Esophagus muscularis mucosa (tissue), 4 donors: ENCODE data around the gene SMYD4. TPM values are rescaled to one million over a fixed set of nuclear protein-coding genes. Genes with fewer than 3 reads are reported as not detected.

Experiments
- DNase-seq: peaks from one replicate; pipeline ENCODE4 v3.0.0-alpha.2; 2017; ENCODE audit errors: extremely low spot score
- H3K27ac ChIP-seq, 4 donors: fragments of 200-600 bp; sonication (generic); replicated peaks in 1 of 4; 1 replicate in 3 of 4; 2 replicates in 1 of 4; pipeline ENCODE4 v1.5.1; 2016 to 2019; ENCODE audit warnings: mild to moderate bottlenecking in 1 of 4
- H3K27me3 ChIP-seq, 4 donors: fragments of 200-600 bp; sonication (generic); one replicate each; pipeline versions ENCODE4 v1.5.1 to v1.6.0; 2016 to 2019
- H3K36me3 ChIP-seq, 4 donors: fragments of 200-600 bp; sonication (generic); one replicate each; pipeline ENCODE4 v1.5.1; 2016 to 2019
- H3K4me1 ChIP-seq, 4 donors: fragments of 200-600 bp; sonication (generic); one replicate each; pipeline ENCODE4 v1.5.1; 2016 to 2019
- H3K4me3 ChIP-seq, 4 donors: fragments of 200-600 bp; sonication (generic); 1 replicate in 2 of 4; 2 replicates in 2 of 4; pipeline ENCODE4 v1.5.1; 2016 to 2019; ENCODE audit warnings: mild to moderate bottlenecking in 4 of 4, moderate library complexity in 1 of 4
- H3K9me3 ChIP-seq, 4 donors: fragments of 200-600 bp; sonication (generic); 1 replicate in 3 of 4; 2 replicates in 1 of 4; pipeline ENCODE4 v1.5.1; 2016 to 2019
- EP300 ChIP-seq: sonication (generic); formaldehyde crosslinking; IDR thresholded peaks from one replicate; pipeline ENCODE4 v1.6.1; 2017; ENCODE audit warnings: antibody characterized with exemption
- POLR2A ChIP-seq: fragments of 450-650 bp; IDR thresholded peaks from one replicate; pipeline ENCODE4 v1.6.1; 2017; ENCODE audit warnings: antibody characterized with exemption, moderate library complexity, mild to moderate bottlenecking, low read depth
- POLR2AphosphoS5 ChIP-seq, 2 donors: sonication (generic); formaldehyde crosslinking; IDR thresholded peaks; one replicate each; pipeline ENCODE4 v1.6.1; 2017; ENCODE audit warnings: antibody characterized with exemption in 2 of 2
- WGBS: methylation state at CpG from one replicate; pipeline ENCODE4 v1.1.5; 2018; 5-methylcytosine and 5-hydroxymethylcytosine counted together
- intact Hi-C: fragments of 100-400 bp; cut with DNase I; formaldehyde crosslinking; loops from one replicate; pipeline ENCODE4 v1.15.1; 2023
- total RNA-seq, 4 donors: library from RNA; depleted of rRNA; stranded (reverse); fragments of >200 nt; gene quantifications; one replicate each; pipeline versions ENCODE4 v1.1.0 to v1.2.1, GENCODE V29; 2016
- TF ChIP-seq, protein P1 (sequence below), 3 experiments: fragments of 200-600 bp in 2 of 3; fragments of 450-650 bp in 1 of 3; sonication (generic) in 2 of 3; IDR thresholded peaks; one replicate each; pipeline ENCODE4 v1.5.1; 2017 to 2019; ENCODE audit warnings: antibody characterized with exemption in 3 of 3, mild to moderate bottlenecking in 2 of 3, moderate library complexity in 1 of 3

The SMYD4 gene
- total RNA-seq, 4 donors from 2014 or later, result 10.3 to 14.8 (median 11.9) TPM

DNA sequence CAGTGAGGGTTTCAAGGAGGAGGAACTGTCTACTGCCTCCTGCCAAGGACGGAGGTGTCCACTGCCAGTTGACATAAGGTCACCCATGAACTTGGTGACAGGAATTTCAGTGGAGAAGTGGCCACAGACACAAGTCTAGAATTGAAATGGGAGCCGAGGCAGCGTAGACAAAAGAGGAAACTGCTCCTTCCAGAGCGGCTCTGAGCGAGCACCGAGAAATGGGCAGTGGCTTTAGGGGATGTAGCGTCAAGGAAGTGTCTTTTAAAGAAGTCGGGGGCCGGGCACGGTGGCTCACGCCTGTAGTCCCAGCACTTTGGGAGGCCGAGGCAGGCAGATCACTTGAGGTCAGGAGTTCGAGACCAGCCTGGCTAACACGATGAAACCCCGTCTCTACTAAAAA is 70.9 kb downstream of the SMYD4 start:
- 79% methylated on average over 15 of the region's 15 CpGs for WGBS
- H3K9me3 ChIP-seq, result no peaks in the 10 kb centered on the region
- H3K27ac ChIP-seq, result no peak overlapping the region
- TF ChIP-seq POLR2AphosphoS5 (IDR thresholded peaks at IDR 0.05) (no peak), POLR2A (no peak), EP300 (no peak)
- TF ChIP-seq, protein P1, sequence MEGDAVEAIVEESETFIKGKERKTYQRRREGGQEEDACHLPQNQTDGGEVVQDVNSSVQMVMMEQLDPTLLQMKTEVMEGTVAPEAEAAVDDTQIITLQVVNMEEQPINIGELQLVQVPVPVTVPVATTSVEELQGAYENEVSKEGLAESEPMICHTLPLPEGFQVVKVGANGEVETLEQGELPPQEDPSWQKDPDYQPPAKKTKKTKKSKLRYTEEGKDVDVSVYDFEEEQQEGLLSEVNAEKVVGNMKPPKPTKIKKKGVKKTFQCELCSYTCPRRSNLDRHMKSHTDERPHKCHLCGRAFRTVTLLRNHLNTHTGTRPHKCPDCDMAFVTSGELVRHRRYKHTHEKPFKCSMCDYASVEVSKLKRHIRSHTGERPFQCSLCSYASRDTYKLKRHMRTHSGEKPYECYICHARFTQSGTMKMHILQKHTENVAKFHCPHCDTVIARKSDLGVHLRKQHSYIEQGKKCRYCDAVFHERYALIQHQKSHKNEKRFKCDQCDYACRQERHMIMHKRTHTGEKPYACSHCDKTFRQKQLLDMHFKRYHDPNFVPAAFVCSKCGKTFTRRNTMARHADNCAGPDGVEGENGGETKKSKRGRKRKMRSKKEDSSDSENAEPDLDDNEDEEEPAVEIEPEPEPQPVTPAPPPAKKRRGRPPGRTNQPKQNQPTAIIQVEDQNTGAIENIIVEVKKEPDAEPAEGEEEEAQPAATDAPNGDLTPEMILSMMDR (IDR thresholded peaks at IDR 0.05), result no peak
- intact Hi-C loops, result no loop called here
- DNase-seq, result no peak
- H3K4me1 ChIP-seq, result peaks cover 5 to 13% (median 10%) of the 10 kb centered on the region in 4 donors
- H3K4me3 ChIP-seq, result no peak overlapping the region
- no peaks in the 10 kb centered on the region for H3K36me3 ChIP-seq
- peaks cover 0 to 11% (median 0%) of the 10 kb centered on the region in 4 donors for H3K27me3 ChIP-seq

DNA sequence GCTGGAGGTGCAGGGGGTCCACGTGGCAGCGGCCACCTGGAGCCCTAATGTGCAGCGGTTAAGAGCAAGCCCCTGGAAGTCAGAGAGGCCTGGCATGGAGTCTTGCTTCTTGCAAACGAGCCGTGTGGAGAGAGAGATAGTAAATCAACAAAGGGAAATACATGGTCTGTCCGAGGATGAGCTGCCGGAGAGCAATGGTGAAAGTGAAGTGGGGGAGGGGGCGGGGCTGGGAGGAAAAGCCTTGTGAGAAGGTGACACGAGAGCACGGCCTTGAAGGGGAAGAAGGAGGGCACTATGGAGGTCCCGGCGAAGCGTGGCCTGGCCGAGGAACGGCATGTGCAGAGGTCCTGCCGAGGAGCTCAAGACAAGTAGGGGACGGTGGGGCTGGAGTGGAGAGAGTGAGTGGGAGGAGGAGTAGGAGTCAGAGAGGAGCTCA is 73.9 kb downstream of the SMYD4 start:
- H3K27ac ChIP-seq, result no peak overlapping the region
- peaks cover 0 to 11% (median 0%) of the 10 kb centered on the region in 4 donors for H3K27me3 ChIP-seq
- WGBS, result 66% methylated on average over 17 of the region's 17 CpGs
- intact Hi-C loops, result no loop called here
- TF ChIP-seq, protein P1 (IDR thresholded peaks at IDR 0.05), result no peak
- TF ChIP-seq EP300 (no peak), POLR2AphosphoS5 (IDR thresholded peaks at IDR 0.05) (no peak), POLR2A (no peak)
- no peak for DNase-seq
- H3K36me3 ChIP-seq, result no peaks in the 10 kb centered on the region
- no peak overlapping the region for H3K4me3 ChIP-seq
- peaks cover 0 to 5% (median 2%) of the 10 kb centered on the region in 4 donors for H3K4me1 ChIP-seq
- no peaks in the 10 kb centered on the region for H3K9me3 ChIP-seq

DNA sequence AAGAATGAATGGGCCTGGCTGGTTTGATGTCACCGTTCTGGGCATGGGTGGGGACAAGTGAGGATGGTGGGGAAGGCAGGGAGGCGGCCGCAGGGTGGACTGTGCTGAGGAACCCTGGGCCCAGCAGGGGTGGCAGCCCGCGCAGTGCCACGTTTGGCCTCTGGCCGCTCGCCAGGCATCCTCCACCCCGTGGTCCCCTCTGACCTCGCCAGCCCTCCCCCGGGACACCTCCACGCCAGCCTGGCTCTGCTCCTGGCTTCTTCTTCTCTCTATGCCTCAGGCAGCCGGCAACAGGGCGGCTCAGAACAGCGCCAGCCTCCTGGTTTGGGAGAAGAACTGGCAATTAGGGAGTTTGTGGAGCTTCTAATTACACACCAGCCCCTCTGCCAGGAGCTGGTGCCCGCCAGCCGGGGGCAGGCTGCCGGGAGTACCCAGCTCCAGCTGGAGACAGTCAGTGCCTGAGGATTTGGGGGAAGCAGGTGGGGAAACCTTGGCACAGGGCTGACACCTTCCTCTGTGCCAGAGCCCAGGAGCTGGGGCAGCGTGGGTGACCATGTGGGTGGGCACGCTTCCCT is 74.4 kb downstream of the SMYD4 start:
- no peak for DNase-seq
- TF ChIP-seq POLR2A (no peak), POLR2AphosphoS5 (IDR thresholded peaks at IDR 0.05) (no peak)
- 82% methylated on average over 16 of the region's 20 CpGs for WGBS
- no peak overlapping the region for H3K4me3 ChIP-seq
- H3K27me3 ChIP-seq, result peaks cover 0 to 11% (median 0%) of the 10 kb centered on the region in 4 donors
- no peaks in the 10 kb centered on the region for H3K36me3 ChIP-seq
- peaks cover 0 to 6% (median 2%) of the 10 kb centered on the region in 4 donors for H3K4me1 ChIP-seq
- H3K9me3 ChIP-seq, result no peaks in the 10 kb centered on the region
- intact Hi-C loops, result no loop called here
- no peak overlapping the region for H3K27ac ChIP-seq

DNA sequence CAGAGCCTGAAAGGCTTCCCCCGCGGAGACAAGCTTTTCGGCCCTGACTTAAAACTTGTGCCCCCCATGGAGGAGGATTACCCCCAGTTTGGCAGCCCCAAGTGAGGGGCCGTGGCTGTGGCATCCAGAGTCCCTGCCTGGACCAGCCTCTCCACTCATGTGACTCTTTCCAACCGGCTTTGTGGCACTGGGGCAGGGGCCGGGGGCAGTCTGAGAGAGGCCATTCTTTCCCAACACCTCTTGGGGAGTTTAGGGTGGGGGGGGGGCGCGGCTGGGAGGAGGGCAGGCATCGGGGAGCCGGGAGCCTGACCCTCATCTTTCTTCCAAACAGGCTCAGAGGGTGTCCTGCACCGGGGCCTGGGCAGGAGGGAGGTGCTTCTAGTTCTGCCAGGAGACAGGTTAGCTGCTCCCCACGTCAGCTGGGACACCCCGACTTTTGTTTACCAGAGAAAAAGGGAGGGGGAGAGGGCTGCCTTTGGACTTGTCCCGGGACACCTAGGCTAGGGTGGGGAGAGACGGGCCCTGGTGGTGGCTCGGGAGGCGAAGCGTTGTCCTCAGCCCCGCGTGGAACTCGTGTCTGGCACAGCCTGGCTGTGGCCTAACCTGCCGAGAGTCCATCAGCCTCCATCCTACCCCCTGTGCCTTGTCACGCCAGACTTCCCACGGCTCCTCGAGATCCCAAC is 75.1 kb downstream of the SMYD4 start:
- Histone ChIP-seq H3K4me1 (peaks cover 0 to 6% (median 2%) of the 10 kb centered on the region in 4 donors), H3K27me3 (peaks cover 0 to 11% (median 0%) of the 10 kb centered on the region in 4 donors), H3K9me3 (no peaks in the 10 kb centered on the region), H3K4me3 (no peak overlapping the region), H3K27ac (no peak overlapping the region), H3K36me3 (no peaks in the 10 kb centered on the region)
- intact Hi-C loops, result no loop called here
- WGBS, result 79% methylated on average over 16 of the region's 25 CpGs
- no peak for DNase-seq
- TF ChIP-seq, protein P1 (IDR thresholded peaks at IDR 0.05), result no peak
- TF ChIP-seq POLR2A, result no peak
- TF ChIP-seq EP300, result no peak
- no peak for TF ChIP-seq POLR2AphosphoS5 (IDR thresholded peaks at IDR 0.05)

DNA sequence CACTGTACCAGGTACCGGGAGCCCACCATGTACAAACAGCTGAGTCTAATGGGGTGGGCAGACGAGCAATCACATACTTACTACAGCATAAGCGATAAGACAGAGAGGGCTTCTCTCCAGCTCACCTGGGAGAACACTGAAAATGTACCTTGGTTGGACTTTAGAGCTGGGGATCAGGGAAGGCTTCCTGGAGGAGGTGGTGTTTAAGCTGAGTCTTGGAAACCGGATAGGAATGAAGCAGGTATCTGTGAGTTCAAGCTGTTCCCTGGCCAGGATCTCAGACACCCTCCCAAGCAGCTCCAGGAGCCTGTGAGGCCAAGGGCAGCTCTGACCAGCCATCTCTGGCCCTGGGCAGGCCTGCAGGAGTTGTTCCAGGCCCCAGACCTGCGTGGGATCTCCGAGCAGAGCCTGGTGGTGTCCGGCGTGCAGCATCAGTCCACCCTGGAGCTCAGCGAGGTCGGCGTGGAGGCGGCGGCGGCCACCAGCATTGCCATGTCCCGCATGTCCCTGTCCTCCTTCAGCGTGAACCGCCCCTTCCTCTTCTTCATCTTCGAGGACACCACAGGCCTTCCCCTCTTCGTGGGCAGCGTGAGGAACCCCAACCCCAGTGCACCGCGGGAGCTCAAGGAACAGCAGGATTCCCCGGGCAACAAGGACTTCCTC is 75.8 kb downstream of the SMYD4 start:
- Histone ChIP-seq H3K27me3 (peaks cover 0 to 11% (median 0%) of the 10 kb centered on the region in 4 donors), H3K27ac (no peak overlapping the region), H3K36me3 (no peaks in the 10 kb centered on the region), H3K4me1 (peaks cover 0 to 6% (median 2%) of the 10 kb centered on the region in 4 donors), H3K4me3 (no peak overlapping the region), H3K9me3 (no peaks in the 10 kb centered on the region)
- DNase-seq, result no peak
- WGBS, result 78% methylated on average over 21 of the region's 23 CpGs
- intact Hi-C loops, result no loop called here
- TF ChIP-seq, protein P1 (IDR thresholded peaks at IDR 0.05), result no peak
- TF ChIP-seq EP300, result no peak
- TF ChIP-seq POLR2AphosphoS5 (IDR thresholded peaks at IDR 0.05), result no peak
- TF ChIP-seq POLR2A, result no peak
